Stimulated activated naive B cell treated with anti-CD40 and anti-IgM and Interleukin-4, amounts not matched to agents 10 μg/mL and 1 μg/mL and 100 μg/mL, for 72 hours (primary cell): Measurements from ENCODE around the gene PALM.

Source experiments
- ATAC-seq, 2 donors: fragments of 150-1000 bp; cut with Tn5 transposase; replicated peaks; 2 replicates each; pipeline ENCODE4 v1.10.0; 2021; ENCODE audit warnings: moderate library complexity in 1 of 2
- DNase-seq: peaks from one replicate; pipeline ENCODE4 v3.0.0; 2021
- H3K27ac Mint-ChIP-seq: one replicate; pipeline ENCODE4 v1.8.0; 2022; ENCODE audit warnings: mild to moderate bottlenecking, mixed read lengths
- H3K27me3 Mint-ChIP-seq, 2 donors: one replicate each; pipeline ENCODE4 v1.8.0; 2022; ENCODE audit warnings: mixed read lengths in 2 of 2
- H3K36me3 Mint-ChIP-seq, 2 donors: one replicate each; pipeline ENCODE4 v1.8.0; 2022; ENCODE audit warnings: mixed read lengths in 2 of 2, mild to moderate bottlenecking in 1 of 2
- H3K4me1 Mint-ChIP-seq, 2 donors: one replicate each; pipeline ENCODE4 v1.8.0; 2022; ENCODE audit warnings: mixed read lengths in 2 of 2, mild to moderate bottlenecking in 1 of 2
- H3K4me3 Mint-ChIP-seq, 2 donors: one replicate each; pipeline ENCODE4 v1.8.0; 2022; ENCODE audit warnings: mild to moderate bottlenecking in 2 of 2, mixed read lengths in 2 of 2, moderate library complexity in 1 of 2
- H3K9me3 Mint-ChIP-seq, 2 donors: one replicate each; pipeline ENCODE4 v1.8.0; 2022; ENCODE audit warnings: mixed read lengths in 2 of 2, mild to moderate bottlenecking in 1 of 2

The PALM gene

GRCh38 chr19:709196-709964 is 645 bp downstream of the PALM start:
- ATAC-seq, result no peak
- H3K36me3 Mint-ChIP-seq, result no peaks in the 10 kb centered on the region
- H3K27ac Mint-ChIP-seq, result no peak overlapping the region
- no peak for DNase-seq
- no peak overlapping the region for H3K4me3 Mint-ChIP-seq
- H3K9me3 Mint-ChIP-seq, result peaks cover 0 to 2% of the 10 kb centered on the region in 2 donors
- H3K4me1 Mint-ChIP-seq, result no peaks in the 10 kb centered on the region
- H3K27me3 Mint-ChIP-seq, result peaks cover 38 to 43% of the 10 kb centered on the region in 2 donors

- Mint-ChIP-seq H3K27me3 (peaks cover 38 to 42% of the 10 kb centered on the region in 2 donors), H3K27ac (no peak overlapping the region), H3K4me1 (no peaks in the 10 kb centered on the region), H3K36me3 (no peaks in the 10 kb centered on the region), H3K4me3 (no peak overlapping the region), H3K9me3 (peaks cover 0 to 2% of the 10 kb centered on the region in 2 donors)
- DNase-seq, result no peak
- ATAC-seq, result no peak
Measured at GRCh38 chr19:709965-710571, 1.3 kb downstream of the PALM start.

GRCh38 chr19:710767-711166 is 2.0 kb downstream of the PALM start:
- peaks cover 43 to 45% of the 10 kb centered on the region in 2 donors for H3K27me3 Mint-ChIP-seq
- no peak overlapping the region for H3K4me3 Mint-ChIP-seq
- H3K4me1 Mint-ChIP-seq, result no peaks in the 10 kb centered on the region
- H3K9me3 Mint-ChIP-seq, result peaks cover 6 to 8% of the 10 kb centered on the region in 2 donors
- peaks cover 6% of the 10 kb centered on the region in 2 donors for H3K36me3 Mint-ChIP-seq
- DNase-seq (no peak), ATAC-seq (no peak)
- H3K27ac Mint-ChIP-seq, result no peak overlapping the region

- no peak for ATAC-seq
- no peak overlapping the region for H3K4me3 Mint-ChIP-seq
- H3K27ac Mint-ChIP-seq, result no peak overlapping the region
- no peak for DNase-seq
- peaks cover 8 to 10% of the 10 kb centered on the region in 2 donors for H3K9me3 Mint-ChIP-seq
- no peaks in the 10 kb centered on the region for H3K4me1 Mint-ChIP-seq
- H3K36me3 Mint-ChIP-seq, result peaks cover 8 to 9% of the 10 kb centered on the region in 2 donors
- peaks cover 46 to 48% of the 10 kb centered on the region in 2 donors for H3K27me3 Mint-ChIP-seq
Measured at GRCh38 chr19:711254-711653, 2.5 kb downstream of the PALM start.

GRCh38 chr19:715347-715746 is 6.6 kb downstream of the PALM start:
- ATAC-seq (no peak), DNase-seq (no peak)
- peaks cover 5 to 11% of the 10 kb centered on the region in 2 donors for H3K4me1 Mint-ChIP-seq
- no peak overlapping the region for H3K4me3 Mint-ChIP-seq
- peaks cover 7 to 8% of the 10 kb centered on the region in 2 donors for H3K9me3 Mint-ChIP-seq
- H3K27ac Mint-ChIP-seq, result no peak overlapping the region
- peaks cover 8 to 9% of the 10 kb centered on the region in 2 donors for H3K36me3 Mint-ChIP-seq
- H3K27me3 Mint-ChIP-seq, result peaks cover 47 to 65% of the 10 kb centered on the region in 2 donors

- H3K9me3 Mint-ChIP-seq, result peaks cover 7 to 8% of the 10 kb centered on the region in 2 donors
- H3K27me3 Mint-ChIP-seq, result peaks cover 37 to 53% of the 10 kb centered on the region in 2 donors
Measured at GRCh38 chr19:718251-718951, 9.7 kb downstream of the PALM start.

GRCh38 chr19:718991-719512 is 10.3 kb downstream of the PALM start:
- H3K9me3 Mint-ChIP-seq, result peaks cover 7 to 8% of the 10 kb centered on the region in 2 donors
- peaks cover 15 to 26% of the 10 kb centered on the region in 2 donors for H3K4me1 Mint-ChIP-seq
- no peak for DNase-seq
- no peak overlapping the region for H3K4me3 Mint-ChIP-seq
- no peak for ATAC-seq
- H3K36me3 Mint-ChIP-seq, result peaks cover 8 to 9% of the 10 kb centered on the region in 2 donors
- peaks cover 41 to 53% of the 10 kb centered on the region in 2 donors for H3K27me3 Mint-ChIP-seq
- H3K27ac Mint-ChIP-seq, result no peak overlapping the region

More at GRCh38 chr19:718251-718951, 9.7 kb downstream of the PALM start:
- peaks cover 14 to 23% of the 10 kb centered on the region in 2 donors for H3K4me1 Mint-ChIP-seq
- ATAC-seq, result peak in 1 of 2 donors; percentile 25
- H3K4me3 Mint-ChIP-seq, result peak overlapping the region in 1 of 2 donors; percentile 14
- H3K36me3 Mint-ChIP-seq, result peaks cover 8 to 9% of the 10 kb centered on the region in 2 donors
- no peak for DNase-seq
- H3K27ac Mint-ChIP-seq, result peak overlapping the region; percentile 78

- Mint-ChIP-seq H3K4me1 (peaks cover 15 to 26% of the 10 kb centered on the region in 2 donors), H3K4me3 (no peak overlapping the region), H3K27me3 (peaks cover 41 to 53% of the 10 kb centered on the region in 2 donors), H3K9me3 (peaks cover 7 to 8% of the 10 kb centered on the region in 2 donors), H3K27ac (no peak overlapping the region), H3K36me3 (peaks cover 8 to 9% of the 10 kb centered on the region in 2 donors)
- no peak for DNase-seq
- ATAC-seq, result no peak
Measured at GRCh38 chr19:719636-720344, 11.1 kb downstream of the PALM start.

- H3K4me3 Mint-ChIP-seq, result no peak overlapping the region
- H3K27me3 Mint-ChIP-seq, result peaks cover 36 to 49% of the 10 kb centered on the region in 2 donors
- no peak for DNase-seq
- H3K4me1 Mint-ChIP-seq, result peaks cover 15 to 26% of the 10 kb centered on the region in 2 donors
- H3K27ac Mint-ChIP-seq, result no peak overlapping the region
- H3K9me3 Mint-ChIP-seq, result peaks cover 4% of the 10 kb centered on the region in 2 donors
- ATAC-seq, result no peak
- H3K36me3 Mint-ChIP-seq, result peaks cover 4 to 5% of the 10 kb centered on the region in 2 donors
Measured at GRCh38 chr19:720345-721160, 11.8 kb downstream of the PALM start.

GRCh38 chr19:722553-723101 is 13.9 kb downstream of the PALM start:
- H3K4me1 Mint-ChIP-seq, result peaks cover 17 to 26% of the 10 kb centered on the region in 2 donors
- no peaks in the 10 kb centered on the region for H3K36me3 Mint-ChIP-seq
- peak overlapping the region in 1 of 2 donors; percentile 57 for H3K4me3 Mint-ChIP-seq
- no peak for DNase-seq
- peak; percentile 58 to 74 for ATAC-seq
- no peaks in the 10 kb centered on the region for H3K9me3 Mint-ChIP-seq
- no peak overlapping the region for H3K27ac Mint-ChIP-seq
- H3K27me3 Mint-ChIP-seq, result peaks cover 37 to 41% of the 10 kb centered on the region in 2 donors

- Mint-ChIP-seq H3K36me3 (no peaks in the 10 kb centered on the region), H3K4me3 (no peak overlapping the region), H3K27me3 (peaks cover 31 to 38% of the 10 kb centered on the region in 2 donors), H3K9me3 (no peaks in the 10 kb centered on the region), H3K4me1 (peaks cover 17 to 22% of the 10 kb centered on the region in 2 donors), H3K27ac (no peak overlapping the region)
- DNase-seq (no peak), ATAC-seq (no peak)
Measured at GRCh38 chr19:723247-723646, 14.5 kb downstream of the PALM start.

- H3K36me3 Mint-ChIP-seq, result no peaks in the 10 kb centered on the region
- no peak overlapping the region for H3K27ac Mint-ChIP-seq
- peaks cover 26 to 33% of the 10 kb centered on the region in 2 donors for H3K27me3 Mint-ChIP-seq
- H3K9me3 Mint-ChIP-seq, result no peaks in the 10 kb centered on the region
- DNase-seq (no peak), ATAC-seq (no peak)
- H3K4me1 Mint-ChIP-seq, result peaks cover 13 to 17% of the 10 kb centered on the region in 2 donors
- H3K4me3 Mint-ChIP-seq, result no peak overlapping the region
Measured at GRCh38 chr19:723714-724113, 15.0 kb downstream of the PALM start.
